HG03103 (cell line): ENCODE measurements around the gene ANOS1.
"Not testable (repeated sequence)": the region's sequence is repeated elsewhere in the genome, so short reads cannot be mapped to it uniquely, and the experiment has no call there.

Experiments
- ATAC-seq: cut with Tn5 transposase; IDR thresholded peaks from one replicate; pipeline ENCODE4 v1.9.1; 2021; ENCODE audit warnings: low read depth; ENCODE audit not compliant: unreplicated experiment

ANOS1 gene

GRCh38 chrX:8635812-8636211, 96.1 kb downstream of the ANOS1 start:
- no peak for ATAC-seq

- no peak for ATAC-seq
Measured at GRCh38 chrX:8632924-8633323, 99.0 kb downstream of the ANOS1 start.

GRCh38 chrX:8629871-8630270, 102.1 kb downstream of the ANOS1 start:
- ATAC-seq, result no peak

GRCh38 chrX:8627796-8628195, 104.1 kb downstream of the ANOS1 start:
- ATAC-seq, result no peak

- no peak for ATAC-seq
Measured at GRCh38 chrX:8607326-8607725, 124.6 kb downstream of the ANOS1 start.

- ATAC-seq, result no peak
Measured at GRCh38 chrX:8604131-8604530, 127.8 kb downstream of the ANOS1 start.

GRCh38 chrX:8591501-8591900, 140.4 kb downstream of the ANOS1 start:
- ATAC-seq, result no peak

- ATAC-seq, result no peak
Measured at GRCh38 chrX:8586953-8587352, 145.0 kb downstream of the ANOS1 start.

- no peak for ATAC-seq
Measured at GRCh38 chrX:8579602-8580001, 152.3 kb downstream of the ANOS1 start.

- ATAC-seq, result no peak
Measured at GRCh38 chrX:8576821-8577220, 155.1 kb downstream of the ANOS1 start.

GRCh38 chrX:8565729-8566128, 166.2 kb downstream of the ANOS1 start:
- ATAC-seq, result no peak

- no peak for ATAC-seq
Measured at GRCh38 chrX:8548446-8548845, 183.5 kb downstream of the ANOS1 start.

GRCh38 chrX:8546715-8547114, 185.2 kb downstream of the ANOS1 start:
- ATAC-seq, result no peak

- no peak for ATAC-seq
Measured at GRCh38 chrX:8520791-8521190, 211.1 kb downstream of the ANOS1 start.

- no peak for ATAC-seq
Measured at GRCh38 chrX:8520178-8520577, 211.8 kb downstream of the ANOS1 start.

GRCh38 chrX:8504451-8504850, 227.5 kb downstream of the ANOS1 start:
- no peak for ATAC-seq

GRCh38 chrX:8502101-8502500, 229.8 kb downstream of the ANOS1 start:
- not testable (repeated sequence) for ATAC-seq

- no peak for ATAC-seq
Measured at GRCh38 chrX:8500203-8500602, 231.7 kb downstream of the ANOS1 start.

- ATAC-seq, result not testable (repeated sequence)
Measured at GRCh38 chrX:8495036-8495435, 236.9 kb downstream of the ANOS1 start.

GRCh38 chrX:8484360-8484949, 247.5 kb downstream of the ANOS1 start:
- no peak for ATAC-seq
